Endothelial cell of umbilical vein (primary cell): ENCODE results near the gene NRROS. TPM values are rescaled to one million over a fixed set of nuclear protein-coding genes. Genes with fewer than 3 reads are reported as not detected.

Source experiments
- BruUV-seq: library from RNA; stranded (reverse); fragments of 400-500 nt; replicated peaks from 2 replicates; lab custom pipeline; 2021; lab: Mats Ljungman, UMichigan
- CTCF ChIA-PET: fragments of 300-600, 350-600 bp; sonication (Branson Sonifier 250); formaldehyde crosslinking; loops from one replicate; lab custom pipeline; 2021; ENCODE audit warnings: antibody characterized with exemption, inconsistent platforms; lab: Charles Lee
- POLR2A ChIA-PET: fragments of 300-600, 350-600 bp; sonication (Branson Sonifier 250); formaldehyde crosslinking; loops from one replicate; lab custom pipeline; 2021; ENCODE audit warnings: antibody characterized with exemption, inconsistent platforms; lab: Charles Lee
- DNase-seq: peaks from one replicate; pipeline ENCODE4 v3.0.0-alpha.2; 2011; ENCODE audit warnings: low read depth, low spot score
- FAIRE-seq: peaks from 2 replicates; lab custom pipeline; 2011; peaks lifted over from hg19 to GRCh38; lab: Jason Lieb, UNC
- H2AFZ ChIP-seq: 2 replicates; pipeline ENCODE4 v1.6.0; 2012; ENCODE audit warnings: low read depth, low read length, control low read depth, inconsistent platforms
- H3K27ac ChIP-seq: 2 replicates; pipeline ENCODE4 v1.5.1; 2011; ENCODE audit warnings: low read depth, mild to moderate bottlenecking, control low read depth, low read length, moderate library complexity; ENCODE audit not compliant: insufficient read depth
- H3K27me3 ChIP-seq, 2 experiments: 2 replicates each; pipeline versions ENCODE4 v1.6.0 to v1.6.1; 2011; ENCODE audit warnings: low read length in 2 of 2, mixed read lengths in 1 of 2; ENCODE audit not compliant: control insufficient read depth in 2 of 2, insufficient read depth in 2 of 2
- H3K36me3 ChIP-seq, 2 experiments: 2 replicates in 1 of 2; 3 replicates in 1 of 2; pipeline ENCODE4 v1.5.1; 2011; ENCODE audit warnings: low read length in 2 of 2, mild to moderate bottlenecking in 1 of 2, moderate library complexity in 1 of 2; ENCODE audit not compliant: control insufficient read depth in 2 of 2, insufficient read depth in 2 of 2; ENCODE audit errors: extremely low read depth in 1 of 2
- H3K4me1 ChIP-seq: 3 replicates; pipeline ENCODE4 v1.5.1; 2011; ENCODE audit warnings: mild to moderate bottlenecking, low read length; ENCODE audit not compliant: control insufficient read depth, insufficient read depth; ENCODE audit errors: extremely low read depth
- H3K4me2 ChIP-seq: 2 replicates; pipeline ENCODE4 v1.6.1; 2011; ENCODE audit warnings: low read length, control low read depth, mixed read lengths; ENCODE audit not compliant: insufficient read depth
- H3K4me3 ChIP-seq, 3 experiments: fragments of 200-600 bp in 1 of 3; sonication (generic), shearing (Covaris generic) in 1 of 3; replicated peaks in 1 of 3; 2 replicates each; pipeline ENCODE4 v1.5.1; 2011 to 2016; ENCODE audit warnings: control low read depth in 3 of 3, low read length in 3 of 3, mild to moderate bottlenecking in 2 of 3, inconsistent platforms in 1 of 3, low read depth in 1 of 3, moderate library complexity in 1 of 3; ENCODE audit not compliant: insufficient read depth in 1 of 3
- H3K79me2 ChIP-seq: 2 replicates; pipeline ENCODE4 v1.6.0; 2012; ENCODE audit warnings: low read length, inconsistent platforms; ENCODE audit not compliant: control insufficient read depth, insufficient read depth
- H3K9ac ChIP-seq: replicated peaks from 2 replicates; pipeline ENCODE3; 2011; ENCODE audit warnings: low read length, control low read depth; ENCODE audit not compliant: insufficient read depth; ENCODE audit errors: extremely low read depth
- H3K9me1 ChIP-seq: replicated peaks from 3 replicates; pipeline ENCODE4 v1.6.0; 2011; ENCODE audit warnings: mild to moderate bottlenecking, low read length; ENCODE audit not compliant: control insufficient read depth, insufficient read depth; ENCODE audit errors: extremely low read depth
- H3K9me3 ChIP-seq: replicated peaks from 2 replicates; pipeline ENCODE4 v1.5.1; 2012; ENCODE audit warnings: low read length, inconsistent platforms; ENCODE audit not compliant: control insufficient read depth, insufficient read depth
- H4K20me1 ChIP-seq: replicated peaks from 2 replicates; pipeline ENCODE3; 2011; ENCODE audit warnings: mild to moderate bottlenecking, low read length; ENCODE audit not compliant: control insufficient read depth, insufficient read depth; ENCODE audit errors: extremely low read depth
- EZH2 ChIP-seq: IDR thresholded peaks from 2 replicates; pipeline ENCODE4 v1.6.1; 2012; ENCODE audit warnings: borderline replicate concordance, low read depth, mild to moderate bottlenecking, moderate library complexity, low read length, inconsistent platforms; ENCODE audit not compliant: severe bottlenecking
- FOS ChIP-seq: IDR thresholded peaks from 2 replicates; pipeline ENCODE4 v1.6.1; 2011; ENCODE audit warnings: mild to moderate bottlenecking, low read length, moderate library complexity, borderline replicate concordance; ENCODE audit not compliant: insufficient read depth
- GATA2 ChIP-seq: IDR thresholded peaks from 2 replicates; pipeline ENCODE4 v1.7.0; 2011; ENCODE audit warnings: low read depth, mild to moderate bottlenecking, moderate library complexity, mixed read lengths, low read length; ENCODE audit not compliant: insufficient read length, insufficient read depth
- JUN ChIP-seq: IDR thresholded peaks from 2 replicates; pipeline ENCODE4 v1.6.1; 2011; ENCODE audit warnings: borderline replicate concordance, low read depth; ENCODE audit not compliant: insufficient read length, insufficient read depth
- POLR2A ChIP-seq: IDR thresholded peaks from 2 replicates; pipeline ENCODE4 v1.6.1; 2012; ENCODE audit warnings: low read depth, mild to moderate bottlenecking, control low read depth, low read length
- POLR2AphosphoS5 ChIP-seq: IDR thresholded peaks from 2 replicates; pipeline ENCODE4 v1.6.1; 2012; ENCODE audit warnings: low read depth, mild to moderate bottlenecking, control low read depth, low read length, moderate library complexity; ENCODE audit not compliant: insufficient read depth
- dilution Hi-C: fragments of 300-500 bp; cut with MboI; formaldehyde crosslinking; loops from one replicate; pipeline ENCODE4 v1.15.0; 2019; ENCODE audit warnings: low sequenced_read_pairs; ENCODE audit not compliant: extremely low pct_ligation_motif_present
- intact Hi-C: fragments of 100-400 bp; cut with micrococcal nuclease; formaldehyde crosslinking; loops from one replicate; pipeline ENCODE4 v1.10.0; 2022
- polyA plus RNA-seq, 4 experiments: library from polyadenylated mRNA; depleted of rRNA in 3 of 4; stranded (reverse) in 3 of 4; unstranded in 1 of 4; fragments of >200 nt; gene quantifications; 2 replicates each; pipeline versions ENCODE4 v1.2.1 to v1.2.3, GENCODE V29; 2011 to 2012; ENCODE audit warnings: missing spikeins in 1 of 4
- total RNA-seq: library from RNA; stranded (reverse); gene quantifications from 2 replicates; pipeline ENCODE4 v1.2.3, GENCODE V29; 2021
- TF ChIP-seq, protein P1 (sequence below): IDR thresholded peaks from 2 replicates; pipeline ENCODE4 v1.6.1; 2011; ENCODE audit not compliant: insufficient read depth, insufficient read length
- TF ChIP-seq, protein P2 (sequence below), 2 donors: IDR thresholded peaks; 1 replicate in 1 of 2; 2 replicates in 1 of 2; pipeline ENCODE4 v1.5.1; 2011; ENCODE audit warnings: low read length in 2 of 2, mild to moderate bottlenecking in 2 of 2, moderate library complexity in 2 of 2, control low read depth in 1 of 2, inconsistent platforms in 1 of 2, low read depth in 1 of 2; ENCODE audit not compliant: insufficient read depth in 1 of 2; ENCODE audit errors: extremely low read depth in 1 of 2

NRROS gene
- total and polyA plus RNA-seq, 2 donors (not counting 3 experiments of a cell fraction or from before 2014, with no cell fraction given): 8.1 to 15.6 TPM

DNA sequence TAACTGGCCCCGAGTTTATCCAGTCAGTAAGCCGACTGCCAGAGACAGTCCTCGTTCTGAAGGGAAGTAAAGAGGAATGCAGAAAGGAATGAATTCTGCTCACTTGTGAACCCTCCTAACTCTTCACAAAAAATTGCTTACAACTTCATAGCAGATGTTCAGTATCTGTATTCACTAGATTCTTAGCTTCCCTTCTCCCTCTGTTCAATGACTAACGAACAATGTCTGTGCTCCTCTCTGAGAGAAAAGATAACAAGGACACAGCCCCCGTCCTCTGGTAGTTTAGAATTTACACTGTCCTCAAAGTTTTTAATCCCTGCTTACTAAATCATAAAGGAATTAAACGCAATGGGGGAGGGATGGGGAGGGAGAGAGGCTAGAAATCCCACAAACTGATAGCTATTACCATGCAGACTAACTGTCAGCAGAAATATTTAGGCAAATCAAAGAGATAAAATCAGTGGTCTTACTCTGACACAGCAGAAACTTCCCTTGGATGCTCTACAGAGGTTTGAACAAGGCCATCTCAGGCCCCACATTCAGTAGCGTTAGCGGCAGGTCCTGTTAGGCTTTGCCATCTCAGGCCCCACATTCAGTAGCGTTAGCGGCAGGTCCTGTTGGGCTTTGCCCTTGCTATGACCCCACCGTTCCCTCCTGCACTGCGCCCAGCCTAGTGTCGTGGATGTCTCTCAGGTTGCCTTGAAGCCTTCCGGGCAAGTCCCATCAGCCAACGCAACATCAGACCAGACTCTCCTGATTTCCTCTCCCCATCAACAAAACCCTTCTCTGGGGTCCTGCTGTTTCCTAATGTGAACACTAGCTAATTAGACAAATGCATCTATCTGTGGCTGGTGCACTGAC is 23.4 kb downstream of the NRROS start:
- no peaks in the 10 kb centered on the region for H4K20me1 ChIP-seq
- no peak overlapping the region for H3K27ac ChIP-seq
- DNase-seq (no peak), FAIRE-seq (no peak)
- no peaks in the 10 kb centered on the region for H3K9me3 ChIP-seq
- dilution Hi-C loops: no loop called here
- H3K4me2 ChIP-seq: no peak overlapping the region
- H3K79me2 ChIP-seq: no peaks in the 10 kb centered on the region
- BruUV-seq: no TSS peak
- H3K4me1 ChIP-seq: no peaks in the 10 kb centered on the region
- POLR2A ChIA-PET: no interaction called here
- no peak overlapping the region for H3K9ac ChIP-seq
- no peak overlapping the region for H3K4me3 ChIP-seq
- TF ChIP-seq EZH2 (no peak), JUN (no peak), POLR2A (no peak), GATA2 (no peak), FOS (no peak), POLR2AphosphoS5 (no peak)
- TF ChIP-seq, protein P1, sequence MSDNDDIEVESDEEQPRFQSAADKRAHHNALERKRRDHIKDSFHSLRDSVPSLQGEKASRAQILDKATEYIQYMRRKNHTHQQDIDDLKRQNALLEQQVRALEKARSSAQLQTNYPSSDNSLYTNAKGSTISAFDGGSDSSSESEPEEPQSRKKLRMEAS: no peak
- TF ChIP-seq, protein P2, sequence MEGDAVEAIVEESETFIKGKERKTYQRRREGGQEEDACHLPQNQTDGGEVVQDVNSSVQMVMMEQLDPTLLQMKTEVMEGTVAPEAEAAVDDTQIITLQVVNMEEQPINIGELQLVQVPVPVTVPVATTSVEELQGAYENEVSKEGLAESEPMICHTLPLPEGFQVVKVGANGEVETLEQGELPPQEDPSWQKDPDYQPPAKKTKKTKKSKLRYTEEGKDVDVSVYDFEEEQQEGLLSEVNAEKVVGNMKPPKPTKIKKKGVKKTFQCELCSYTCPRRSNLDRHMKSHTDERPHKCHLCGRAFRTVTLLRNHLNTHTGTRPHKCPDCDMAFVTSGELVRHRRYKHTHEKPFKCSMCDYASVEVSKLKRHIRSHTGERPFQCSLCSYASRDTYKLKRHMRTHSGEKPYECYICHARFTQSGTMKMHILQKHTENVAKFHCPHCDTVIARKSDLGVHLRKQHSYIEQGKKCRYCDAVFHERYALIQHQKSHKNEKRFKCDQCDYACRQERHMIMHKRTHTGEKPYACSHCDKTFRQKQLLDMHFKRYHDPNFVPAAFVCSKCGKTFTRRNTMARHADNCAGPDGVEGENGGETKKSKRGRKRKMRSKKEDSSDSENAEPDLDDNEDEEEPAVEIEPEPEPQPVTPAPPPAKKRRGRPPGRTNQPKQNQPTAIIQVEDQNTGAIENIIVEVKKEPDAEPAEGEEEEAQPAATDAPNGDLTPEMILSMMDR (IDR thresholded peaks at IDR 0.05; ENCODE audit: extremely low read depth in 1 of 2, insufficient read depth in 1 of 2, low read depth in 1 of 2, low read length in 2 of 2): no peak
- no peaks in the 10 kb centered on the region for H3K9me1 ChIP-seq
- intact Hi-C loops: no loop called here
- CTCF ChIA-PET: interaction anchor here (1.3 to 2.3 kb wide), 2 partner anchors 14 to 53 kb away, joined by 3 to 11 read pairs; no protein-coding TSS in a partner anchor
- peaks cover 0 to 2% of the 10 kb centered on the region in 2 experiments for H3K27me3 ChIP-seq
- no peak overlapping the region for H2AFZ ChIP-seq
- no peaks in the 10 kb centered on the region for H3K36me3 ChIP-seq
